Measurements from ENCODE around the gene TMEM164.

- TF ChIP-seq CTCF (conservative IDR thresholded peaks at IDR 0.05 in 1 of 2, IDR thresholded peaks at IDR 0.05 in 1 of 2; ENCODE audit: extremely low read depth in 1 of 2, insufficient read depth in 1 of 2, low read depth in 1 of 2, low read length in 2 of 2) (no peak), EZH2 (IDR thresholded peaks at IDR 0.05; ENCODE audit: borderline replicate concordance, low read length) (no peak)
These were observed 100.4 kb downstream of the TMEM164 start for GRCh38 chrX:110103344-110103743.

Measured in mammary epithelial cell (primary cell).